Measurements from ENCODE around the gene ITSN2.
"Not testable (repeated sequence)": the region's sequence is repeated elsewhere in the genome, so short reads cannot be mapped to it uniquely, and the experiment has no call there.

- not testable (repeated sequence) for TF ChIP-seq CTCF, POLR2A, POLR2AphosphoS5 (IDR thresholded peaks at IDR 0.05)
Observed at GRCh38 chr2:24357115-24357514, 3.2 kb downstream of the ITSN2 start.

All from breast epithelium (tissue), 3 donors.